GM10248 (cell line): ENCODE measurements around the gene CDH23.

Experiments used
- CTCF ChIA-PET: fragments of 300-600 bp; sonication (Branson Sonifier 250); formaldehyde crosslinking; extraction: SDS; loops from one replicate; lab custom pipeline; 2021; ENCODE audit warnings: antibody characterized with exemption; lab: Yijun Ruan, JAX
- POLR2A ChIA-PET: fragments of 350-650 bp; sonication (Branson Sonifier 250); formaldehyde crosslinking; extraction: SDS; loops from one replicate; lab custom pipeline; 2020; ENCODE audit warnings: antibody characterized with exemption; lab: Yijun Ruan, JAX
- DNase-seq: peaks from one replicate; pipeline ENCODE4 v3.0.0; 2012; ENCODE audit errors: extremely low spot score
- TF ChIP-seq, protein P1 (sequence below): IDR thresholded peaks from 2 replicates; pipeline ENCODE4 v1.5.1; 2012; ENCODE audit warnings: mild to moderate bottlenecking, low read depth; ENCODE audit errors: extremely low read depth, missing control alignments, control extremely low read depth

The CDH23 gene

DNA sequence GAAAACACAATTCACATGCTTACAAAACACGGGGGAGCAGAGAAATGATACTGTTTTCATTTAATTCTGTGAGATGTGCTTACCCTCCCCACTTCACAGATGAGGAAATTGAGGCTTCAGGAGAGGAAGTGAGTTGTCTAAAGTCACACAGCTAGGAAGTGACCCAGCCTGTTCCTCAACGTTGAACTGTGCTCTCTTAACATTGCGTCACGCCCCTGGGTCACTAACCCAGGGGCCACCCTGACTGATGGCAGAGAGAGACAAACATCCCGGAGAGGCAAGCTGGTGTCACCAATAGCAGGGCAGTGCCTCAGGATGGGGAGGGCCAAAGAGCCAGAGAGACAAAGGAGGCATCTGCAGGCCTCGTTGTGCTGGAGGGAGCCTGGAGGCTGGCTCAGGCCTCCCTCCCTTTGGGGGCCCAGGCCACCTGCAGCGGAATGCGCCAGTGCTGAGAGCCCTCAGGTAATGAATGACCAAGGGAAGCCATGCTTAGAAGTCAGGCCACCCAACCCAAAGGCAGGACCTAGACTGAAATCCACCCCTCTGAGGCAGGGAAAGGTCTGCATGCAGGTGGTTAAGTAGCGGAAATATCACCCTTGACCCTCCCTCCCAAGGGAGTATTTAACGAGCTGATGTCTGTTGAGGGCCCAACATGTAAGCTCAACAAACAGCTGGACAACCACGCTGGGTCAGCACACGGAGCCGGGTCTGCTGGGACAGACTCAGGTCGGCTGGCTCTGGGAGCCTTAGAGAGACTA, 241.5 kb downstream of the CDH23 start:
- peak; percentile 52 for DNase-seq
- ChIA-PET CTCF (interaction anchor here (0.8 to 3.7 kb wide), 8 partner anchors 8 to 134 kb away, joined by 3 to 18 read pairs (median 5); partner anchors contain the start of gene VSIR), POLR2A (no interaction called here)
- TF ChIP-seq, protein P1, sequence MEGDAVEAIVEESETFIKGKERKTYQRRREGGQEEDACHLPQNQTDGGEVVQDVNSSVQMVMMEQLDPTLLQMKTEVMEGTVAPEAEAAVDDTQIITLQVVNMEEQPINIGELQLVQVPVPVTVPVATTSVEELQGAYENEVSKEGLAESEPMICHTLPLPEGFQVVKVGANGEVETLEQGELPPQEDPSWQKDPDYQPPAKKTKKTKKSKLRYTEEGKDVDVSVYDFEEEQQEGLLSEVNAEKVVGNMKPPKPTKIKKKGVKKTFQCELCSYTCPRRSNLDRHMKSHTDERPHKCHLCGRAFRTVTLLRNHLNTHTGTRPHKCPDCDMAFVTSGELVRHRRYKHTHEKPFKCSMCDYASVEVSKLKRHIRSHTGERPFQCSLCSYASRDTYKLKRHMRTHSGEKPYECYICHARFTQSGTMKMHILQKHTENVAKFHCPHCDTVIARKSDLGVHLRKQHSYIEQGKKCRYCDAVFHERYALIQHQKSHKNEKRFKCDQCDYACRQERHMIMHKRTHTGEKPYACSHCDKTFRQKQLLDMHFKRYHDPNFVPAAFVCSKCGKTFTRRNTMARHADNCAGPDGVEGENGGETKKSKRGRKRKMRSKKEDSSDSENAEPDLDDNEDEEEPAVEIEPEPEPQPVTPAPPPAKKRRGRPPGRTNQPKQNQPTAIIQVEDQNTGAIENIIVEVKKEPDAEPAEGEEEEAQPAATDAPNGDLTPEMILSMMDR, result no peak

DNA sequence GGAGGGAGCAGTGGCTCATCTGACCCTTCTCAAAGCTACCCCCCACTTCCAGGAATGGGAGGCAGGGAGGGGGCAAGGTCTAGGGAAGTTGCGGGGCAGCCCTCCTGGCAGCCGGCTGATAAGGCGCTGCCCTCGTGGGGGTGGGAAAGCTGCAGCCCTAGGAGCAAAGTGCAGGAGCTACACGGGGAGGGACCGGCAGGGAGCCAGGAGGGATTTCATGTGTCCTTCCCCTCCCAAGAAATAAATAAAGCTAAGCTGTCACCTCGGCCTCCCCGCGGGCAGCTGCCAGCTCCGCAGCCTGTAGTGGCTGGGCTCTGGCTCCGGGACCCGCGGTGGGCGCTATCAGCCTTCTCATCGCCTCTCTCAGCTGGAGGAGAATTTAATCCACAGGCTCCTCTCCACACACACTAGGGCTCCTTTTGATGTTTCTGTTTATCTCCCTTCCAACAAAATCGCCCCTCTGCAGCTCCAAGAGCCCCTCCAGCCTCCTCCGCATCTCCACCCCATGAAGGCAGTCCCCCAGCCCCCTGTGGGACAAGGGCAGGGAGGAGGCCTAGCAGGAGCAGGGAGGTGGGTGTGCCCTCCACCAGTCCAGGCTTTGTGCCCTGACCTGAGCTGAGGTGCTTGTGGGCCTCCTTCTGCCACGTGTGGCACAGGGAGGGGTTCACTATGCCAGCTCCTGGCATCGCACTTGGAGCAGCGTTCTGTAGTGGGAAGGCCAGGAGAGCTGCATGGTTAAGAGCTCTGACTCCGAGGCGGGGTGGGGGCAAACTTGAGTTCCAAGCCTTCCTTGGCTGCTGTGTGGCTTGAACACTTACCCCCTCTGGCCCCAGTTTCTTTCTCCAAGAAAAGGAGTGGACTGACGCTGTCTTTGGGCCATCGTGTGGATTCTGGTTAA, 242.4 kb downstream of the CDH23 start:
- POLR2A ChIA-PET, result no interaction called here
- CTCF ChIA-PET, result interaction anchor here (0.8 to 3.7 kb wide), 10 partner anchors 9 to 133 kb away, joined by 3 to 18 read pairs (median 3); partner anchors contain the start of gene VSIR

DNA sequence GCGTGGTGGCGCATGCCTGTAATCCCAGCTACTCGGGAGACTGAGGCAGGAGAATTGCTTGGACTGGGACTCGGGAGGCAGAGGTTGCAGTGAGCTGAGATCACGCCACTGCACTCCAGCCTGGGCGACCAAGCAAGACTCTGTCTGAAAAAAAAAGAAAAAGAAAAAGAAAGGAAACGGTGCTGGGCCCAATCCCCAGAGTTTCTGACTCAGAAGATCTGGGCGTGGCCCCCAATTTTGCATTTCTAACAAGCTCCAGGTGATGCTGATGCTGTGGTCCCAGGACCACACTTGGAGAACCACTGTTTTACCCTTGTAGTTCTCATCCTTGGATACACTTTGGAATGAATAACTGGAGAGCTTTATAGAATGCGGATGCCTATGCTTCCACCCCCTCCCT, 243.9 kb downstream of the CDH23 start:
- TF ChIP-seq, protein P1, result no peak
- POLR2A ChIA-PET, result no interaction called here

More for the DNA sequence above, 242.4 kb downstream of the CDH23 start:
- DNase-seq, result no peak
- TF ChIP-seq, protein P1, result no peak

DNA sequence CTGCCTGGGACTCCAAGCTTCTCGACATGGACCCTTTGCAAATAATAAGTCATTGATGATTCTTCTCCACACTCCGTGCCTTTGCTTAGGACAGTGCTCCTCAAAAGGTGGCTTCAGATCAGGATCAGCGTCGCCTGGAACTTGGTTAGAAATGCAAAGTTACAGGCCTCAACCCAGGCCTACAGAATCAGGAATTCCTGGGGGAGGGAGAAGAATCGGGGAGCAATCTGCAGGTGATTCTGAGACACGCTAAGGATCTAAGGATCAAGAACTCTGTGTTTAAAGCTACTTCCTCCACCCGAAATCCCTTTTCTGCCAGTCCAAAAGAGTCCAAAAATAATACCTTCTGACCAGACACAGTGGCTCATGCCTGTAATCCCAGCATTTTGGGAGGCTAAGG, 244.7 kb downstream of the CDH23 start:
- POLR2A ChIA-PET, result no interaction called here
- no peak for DNase-seq
- CTCF ChIA-PET, result interaction anchor here (0.9 to 3.7 kb wide), 4 partner anchors 32 to 71 kb away, joined by 3 to 18 read pairs (median 4); no protein-coding TSS in a partner anchor
- TF ChIP-seq, protein P1, result no peak

More for the DNA sequence above, 243.9 kb downstream of the CDH23 start:
- no peak for DNase-seq
- CTCF ChIA-PET, result interaction anchor here (0.9 to 3.7 kb wide), 5 partner anchors 17 to 68 kb away, joined by 3 to 18 read pairs (median 3); no protein-coding TSS in a partner anchor

DNA sequence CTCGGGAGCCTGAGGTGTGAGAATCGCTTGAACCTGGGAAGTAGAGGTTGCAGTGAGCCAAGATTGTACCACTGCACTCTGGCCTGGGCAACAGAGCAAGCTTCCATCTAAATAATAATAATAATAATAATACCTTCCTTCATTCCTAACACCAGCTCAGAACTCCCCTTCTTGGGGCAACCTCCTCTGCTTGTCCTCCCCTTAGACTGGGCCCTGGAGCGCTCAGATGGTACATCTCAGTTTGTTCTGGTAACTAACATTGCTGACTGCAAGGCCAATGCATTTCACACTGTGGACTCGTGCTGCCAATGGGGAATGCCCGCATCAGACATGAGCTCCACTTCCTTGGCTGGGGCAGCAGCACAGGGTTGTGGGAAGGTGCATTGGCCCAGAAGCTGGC, 245.3 kb downstream of the CDH23 start:
- ChIA-PET POLR2A (interaction anchor here (0.6 kb wide), 1 partner anchor 749 kb away, joined by 4 read pairs; no protein-coding TSS in a partner anchor), CTCF (interaction anchor here (1.0 to 3.7 kb wide), 3 partner anchors 33 to 72 kb away, joined by 3 to 18 read pairs (median 4); no protein-coding TSS in a partner anchor)
- no peak for DNase-seq
- TF ChIP-seq, protein P1, result no peak

DNA sequence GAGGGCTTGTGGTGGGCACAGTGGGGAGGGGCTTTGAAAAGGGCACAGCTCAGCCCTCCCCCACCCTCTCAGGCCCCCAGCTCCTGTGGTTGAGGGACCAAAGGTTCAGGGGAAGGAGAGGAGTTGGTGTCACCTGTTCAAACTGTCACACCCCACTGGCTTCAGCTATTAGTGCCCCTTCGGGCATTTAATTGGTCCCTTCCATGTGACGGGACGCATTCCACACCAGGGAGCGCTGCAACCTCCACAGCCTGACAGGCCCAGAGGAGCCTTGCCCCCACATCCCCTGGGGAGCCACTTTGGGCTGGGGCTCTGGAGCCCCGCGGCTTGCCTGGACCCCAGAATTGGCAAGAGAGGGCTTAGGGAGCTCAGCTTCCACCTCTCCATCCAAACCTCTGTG, 247.2 kb downstream of the CDH23 start:
- ChIA-PET CTCF (interaction anchor here (0.8 to 1.9 kb wide), 3 partner anchors 8 to 51 kb away, joined by 3 to 6 read pairs (median 4); no protein-coding TSS in a partner anchor), POLR2A (no interaction called here)
- DNase-seq, result peak; percentile 41

More for the DNA sequence above, 247.2 kb downstream of the CDH23 start:
- TF ChIP-seq, protein P1, result peak; percentile 10
